ENCODE measurements around the gene USP3.
"Not testable (repeated sequence)": the region's sequence is repeated elsewhere in the genome, so short reads cannot be mapped to it uniquely, and the experiment has no call there.

Gene USP3

DNA sequence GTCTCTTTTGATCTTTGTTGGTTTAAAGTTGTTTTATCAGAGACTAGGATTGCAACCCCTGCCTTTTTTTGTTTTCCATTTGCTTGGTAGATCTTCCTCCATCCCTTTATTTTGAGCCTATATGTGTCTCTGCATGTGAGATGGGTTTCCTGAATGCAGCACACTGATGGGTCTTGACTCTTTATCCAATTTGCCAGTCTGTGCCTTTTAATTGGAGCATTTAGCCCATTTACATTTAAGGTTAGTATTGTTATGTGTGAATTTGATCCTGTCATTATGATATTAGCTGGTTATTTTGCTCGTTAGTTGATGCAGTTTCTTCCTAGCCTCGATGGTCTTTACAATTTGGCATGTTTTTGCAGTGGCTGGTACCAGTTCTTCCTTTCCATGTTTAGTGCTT lies 116.4 kb downstream of the USP3 start:
- DNase-seq, result not testable (repeated sequence)

DNA sequence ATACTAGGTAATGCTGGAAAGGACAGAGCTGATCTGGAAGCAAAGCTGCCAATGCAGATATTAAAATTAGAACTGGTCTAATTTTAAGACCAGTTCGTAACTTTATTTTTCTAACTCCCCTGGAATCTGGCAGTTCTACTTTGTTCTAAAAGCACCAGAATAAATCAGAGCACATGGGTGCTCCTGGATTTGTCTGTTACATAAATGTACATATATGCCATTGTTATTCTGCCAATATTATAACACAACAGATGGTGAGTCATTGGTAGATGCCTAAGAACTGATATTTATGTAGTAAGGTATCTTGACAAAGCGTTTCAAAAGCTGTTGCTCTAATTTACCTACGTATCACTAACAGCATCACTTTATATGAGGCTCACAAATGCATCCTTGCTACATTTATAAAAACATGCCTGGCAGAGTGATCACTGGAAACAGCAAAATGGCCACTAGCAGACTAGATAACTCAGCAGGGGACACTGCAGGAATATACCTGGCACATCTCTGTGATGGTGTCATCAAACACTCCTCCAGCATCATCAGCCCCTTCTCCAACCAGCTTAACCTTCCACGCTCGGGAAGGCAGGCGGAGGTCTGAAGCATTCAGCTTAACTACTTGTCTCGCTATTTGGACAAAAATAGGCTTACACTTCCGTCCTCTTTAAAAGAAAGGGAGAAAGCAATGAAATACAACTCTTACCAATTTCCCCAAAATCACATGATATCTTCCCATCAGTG lies 119.0 kb downstream of the USP3 start:
- DNase-seq, result no peak

DNA sequence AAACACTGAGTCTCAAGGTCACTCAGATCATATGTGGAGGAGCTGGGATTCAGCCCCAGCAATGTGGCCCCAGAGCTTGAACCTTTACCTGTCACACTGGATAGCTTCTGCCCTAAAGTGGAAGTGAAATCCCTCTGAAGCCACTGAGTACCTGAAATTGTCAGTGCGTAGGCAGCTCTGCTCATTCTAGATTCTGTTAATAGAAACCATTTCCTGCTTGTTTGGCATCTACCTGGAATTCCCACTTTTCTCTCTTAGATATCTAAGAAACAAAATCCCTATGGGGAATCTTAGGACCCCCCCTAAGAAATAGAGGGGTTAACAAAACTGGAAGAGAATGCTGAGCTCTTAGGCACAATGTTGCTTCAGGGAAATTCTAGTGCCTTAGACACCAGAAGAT lies 122.6 kb downstream of the USP3 start:
- DNase-seq, result no peak

DNA sequence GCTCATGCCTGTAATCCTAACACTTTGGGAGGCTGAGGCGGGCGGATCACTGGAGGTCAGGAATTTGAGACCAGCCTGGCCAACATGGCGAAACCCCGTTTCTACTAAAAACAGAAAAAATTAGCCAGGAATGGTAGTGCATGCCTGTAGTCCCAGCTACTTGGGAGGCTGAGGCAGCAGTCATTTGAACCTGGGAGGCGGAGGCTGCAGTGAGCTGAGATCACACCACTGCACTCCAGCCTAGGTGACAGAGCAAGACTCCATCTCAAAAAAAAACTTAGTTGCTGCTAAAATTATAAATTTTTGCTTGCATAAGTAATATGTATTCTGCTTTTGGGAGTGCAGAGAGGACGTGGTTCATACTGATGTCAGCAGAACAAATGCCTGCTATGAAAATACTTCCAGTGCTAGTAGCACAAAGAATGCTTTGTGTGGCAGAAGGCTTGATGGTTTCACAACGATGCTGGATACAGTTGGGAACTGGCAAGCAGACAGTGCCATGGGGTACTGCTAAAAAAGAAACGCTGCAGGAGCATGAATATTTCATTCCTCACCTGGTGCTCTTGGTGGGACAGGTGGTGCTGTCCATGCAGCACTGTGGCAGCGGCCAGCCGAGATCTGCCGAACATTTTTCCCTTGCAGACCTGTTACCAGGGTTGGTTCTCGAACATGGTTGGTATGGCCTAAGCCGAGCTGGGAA lies 123.9 kb downstream of the USP3 start:
- DNase-seq, result no peak

DNA sequence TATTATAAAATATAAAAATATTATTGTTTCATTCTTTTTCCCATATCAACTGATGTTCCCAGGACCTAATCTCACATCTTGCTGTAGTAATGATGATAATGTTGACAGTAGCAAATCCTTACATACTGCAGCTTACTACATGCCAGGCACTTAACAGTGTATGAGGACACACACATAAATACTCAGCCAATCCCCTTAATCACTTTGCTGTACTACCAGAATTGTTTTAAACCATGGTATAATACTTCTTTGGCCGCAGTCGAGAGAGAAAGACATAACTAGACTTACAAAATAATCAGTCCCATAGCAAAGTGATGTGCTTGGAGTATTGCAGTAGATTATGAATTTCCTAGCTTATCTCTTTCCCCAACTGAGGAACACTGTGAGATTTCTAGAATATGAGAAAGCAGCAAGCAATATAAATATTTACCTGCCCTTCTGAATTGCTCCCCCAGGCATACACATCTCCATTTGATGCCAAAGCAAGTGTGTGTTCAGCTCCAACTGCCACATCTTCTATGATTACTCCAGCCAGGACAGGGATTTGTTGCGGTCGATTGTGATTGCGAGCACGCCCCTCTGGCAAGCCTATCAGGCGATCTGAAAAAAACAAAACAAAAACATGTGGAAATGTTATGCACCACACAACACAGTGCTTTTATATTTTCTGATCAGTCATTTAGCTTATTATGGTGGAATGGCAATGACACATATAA lies 125.8 kb downstream of the USP3 start:
- peak in 1 of 2 experiments; percentile 12 for DNase-seq

DNA sequence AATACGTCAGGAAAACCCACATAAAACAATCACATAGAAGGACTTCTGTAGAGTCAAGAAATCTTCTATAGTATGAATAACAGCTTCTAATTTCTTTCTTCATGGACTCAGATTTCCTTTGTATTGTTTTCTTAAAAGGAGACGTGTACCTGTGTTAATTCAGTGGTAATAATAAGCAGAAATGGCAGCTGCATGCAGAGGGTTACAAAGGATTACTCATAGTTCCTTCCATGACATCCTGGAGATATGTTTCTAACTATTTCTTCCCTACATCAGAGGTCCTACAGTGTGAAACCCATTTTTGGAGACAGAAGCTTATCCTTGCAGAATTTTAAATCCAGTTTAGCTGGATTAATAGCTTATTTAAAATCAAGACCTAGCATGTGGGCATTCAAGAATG lies 128.9 kb downstream of the USP3 start:
- DNase-seq, result no peak

DNA sequence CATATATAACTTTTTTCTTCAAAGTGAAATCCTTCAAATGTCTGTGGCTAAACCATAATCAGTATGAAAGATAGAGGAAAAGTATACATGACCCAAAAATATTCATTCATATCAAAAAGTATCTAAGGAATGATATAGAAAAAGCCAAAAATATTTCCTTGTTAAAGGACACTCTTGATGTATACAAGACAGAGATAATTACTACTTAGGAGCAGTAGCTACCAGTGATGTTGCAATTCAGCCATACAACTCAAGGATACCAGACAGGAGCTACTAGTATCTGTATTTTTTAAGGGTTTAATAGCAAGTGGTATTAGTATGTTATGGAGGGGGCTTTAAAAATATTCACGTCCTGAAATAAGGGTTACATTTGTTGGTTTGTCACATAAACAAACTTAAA lies 129.8 kb downstream of the USP3 start:
- DNase-seq, result no peak

DNA sequence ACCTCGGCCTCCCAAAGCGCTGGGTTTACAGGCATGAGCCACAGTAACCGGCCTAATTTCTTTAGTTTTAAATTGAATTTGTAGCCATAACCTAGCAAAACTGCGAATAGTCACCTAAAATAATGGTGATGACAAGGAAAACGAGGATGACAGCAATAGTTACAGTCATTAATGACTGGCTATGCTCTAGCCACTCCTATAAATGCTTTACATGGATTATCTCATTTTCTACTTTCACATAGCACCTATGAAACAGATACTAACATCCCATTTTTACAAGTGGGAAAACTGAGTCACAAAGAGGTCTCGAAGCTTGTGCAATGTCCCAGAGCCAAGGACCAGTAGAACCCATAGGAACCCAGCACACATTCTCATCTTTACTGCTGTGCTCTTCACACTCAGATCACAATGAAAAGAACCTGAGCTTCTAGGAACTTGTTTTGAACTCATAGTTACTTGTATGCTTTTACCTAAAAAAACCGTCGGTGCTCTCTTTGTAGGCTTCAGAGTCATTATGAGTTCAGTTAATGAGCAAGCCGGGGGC lies 132.2 kb downstream of the USP3 start:
- no peak for DNase-seq

DNA sequence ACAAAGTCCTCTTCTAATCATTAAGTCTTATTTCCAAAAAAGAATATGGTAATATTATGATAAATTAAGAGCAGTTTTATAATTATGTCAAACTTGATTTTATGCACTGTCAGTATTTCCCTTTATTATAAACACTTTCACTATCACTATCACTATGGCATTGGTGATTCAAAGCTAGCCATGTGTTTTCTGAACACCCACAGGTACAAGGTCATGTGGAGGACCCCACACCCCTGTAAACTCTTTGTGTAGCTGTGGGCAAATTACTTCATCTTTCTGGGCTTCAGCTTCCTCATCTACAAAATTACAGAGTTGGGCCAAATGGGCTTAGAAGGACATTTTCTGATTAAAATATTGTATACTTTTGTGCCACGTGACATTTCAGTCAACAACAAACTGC lies 134.4 kb downstream of the USP3 start:
- no peak for DNase-seq

DNA sequence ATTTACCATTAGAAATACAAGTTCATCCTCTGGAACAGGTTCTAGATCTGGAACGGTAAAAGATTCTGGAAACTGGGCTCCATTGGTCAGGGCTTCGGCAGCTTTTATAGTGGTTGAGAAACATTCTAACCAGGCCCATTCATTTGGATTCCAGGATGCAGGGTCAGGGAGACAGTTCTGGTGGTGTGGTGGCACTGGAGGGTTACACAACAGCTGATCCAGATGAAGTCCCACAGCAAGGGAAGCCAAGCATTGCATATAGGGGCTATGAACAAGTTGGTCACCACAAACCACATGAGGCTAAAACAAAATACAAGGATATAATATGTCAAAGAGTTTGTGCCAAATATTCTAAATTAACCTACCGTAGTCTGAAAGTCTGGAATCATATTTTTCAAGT lies 135.8 kb downstream of the USP3 start:
- no peak for DNase-seq

Measured in NCI-H1930 (cell line).